GM10266 (cell line): Measurements from ENCODE around the gene ZNF26.
"Not testable (repeated sequence)": the region's sequence is repeated elsewhere in the genome, so short reads cannot be mapped to it uniquely, and the experiment has no call there.

Source experiments
- DNase-seq: peaks from one replicate; pipeline ENCODE4 v3.0.0; 2012; ENCODE audit errors: extremely low spot score
- TF ChIP-seq, protein P1 (sequence below): IDR thresholded peaks from 2 replicates; pipeline ENCODE4 v1.5.1; 2012; ENCODE audit warnings: mild to moderate bottlenecking, low read depth; ENCODE audit not compliant: control insufficient read depth, insufficient read depth; ENCODE audit errors: missing control alignments

Gene ZNF26

GRCh38 chr12:132956011-132956788 lies 30.0 kb upstream of the ZNF26 start, which contains the start of gene ZNF605:
Gene ZNF605 (minus strand): TSS chr12:132956306. CDS start chr12:132945635, 10,671 bp downstream.
- DNase-seq, result peak; percentile 95
- TF ChIP-seq, protein P1, sequence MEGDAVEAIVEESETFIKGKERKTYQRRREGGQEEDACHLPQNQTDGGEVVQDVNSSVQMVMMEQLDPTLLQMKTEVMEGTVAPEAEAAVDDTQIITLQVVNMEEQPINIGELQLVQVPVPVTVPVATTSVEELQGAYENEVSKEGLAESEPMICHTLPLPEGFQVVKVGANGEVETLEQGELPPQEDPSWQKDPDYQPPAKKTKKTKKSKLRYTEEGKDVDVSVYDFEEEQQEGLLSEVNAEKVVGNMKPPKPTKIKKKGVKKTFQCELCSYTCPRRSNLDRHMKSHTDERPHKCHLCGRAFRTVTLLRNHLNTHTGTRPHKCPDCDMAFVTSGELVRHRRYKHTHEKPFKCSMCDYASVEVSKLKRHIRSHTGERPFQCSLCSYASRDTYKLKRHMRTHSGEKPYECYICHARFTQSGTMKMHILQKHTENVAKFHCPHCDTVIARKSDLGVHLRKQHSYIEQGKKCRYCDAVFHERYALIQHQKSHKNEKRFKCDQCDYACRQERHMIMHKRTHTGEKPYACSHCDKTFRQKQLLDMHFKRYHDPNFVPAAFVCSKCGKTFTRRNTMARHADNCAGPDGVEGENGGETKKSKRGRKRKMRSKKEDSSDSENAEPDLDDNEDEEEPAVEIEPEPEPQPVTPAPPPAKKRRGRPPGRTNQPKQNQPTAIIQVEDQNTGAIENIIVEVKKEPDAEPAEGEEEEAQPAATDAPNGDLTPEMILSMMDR, result no peak

- not testable (repeated sequence) for DNase-seq
Observed at GRCh38 chr12:132961790-132962189, 24.4 kb upstream of the ZNF26 start.

GRCh38 chr12:132963947-132964346 lies 22.2 kb upstream of the ZNF26 start:
- not testable (repeated sequence) for DNase-seq

DNA sequence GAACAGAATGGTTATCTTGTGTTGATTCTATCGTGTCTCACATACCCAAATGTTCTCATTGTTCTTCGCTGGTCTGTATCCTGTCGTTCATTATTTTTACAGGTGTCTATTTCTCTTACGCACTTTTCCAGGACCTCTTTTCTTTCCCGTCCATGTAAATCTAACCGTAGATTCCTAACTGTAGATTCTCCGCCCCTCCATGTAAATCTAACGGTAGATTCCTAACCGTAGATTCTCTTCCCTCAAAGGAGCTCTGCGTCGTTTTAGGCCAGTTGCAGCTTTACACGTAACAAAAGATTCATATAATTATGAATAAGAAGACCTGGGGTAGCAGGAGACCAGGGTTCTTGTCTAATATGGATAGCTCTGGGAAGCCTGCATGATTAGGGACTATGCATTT lies 20.4 kb upstream of the ZNF26 start:
- TF ChIP-seq, protein P1, result no peak
- no peak for DNase-seq

DNA sequence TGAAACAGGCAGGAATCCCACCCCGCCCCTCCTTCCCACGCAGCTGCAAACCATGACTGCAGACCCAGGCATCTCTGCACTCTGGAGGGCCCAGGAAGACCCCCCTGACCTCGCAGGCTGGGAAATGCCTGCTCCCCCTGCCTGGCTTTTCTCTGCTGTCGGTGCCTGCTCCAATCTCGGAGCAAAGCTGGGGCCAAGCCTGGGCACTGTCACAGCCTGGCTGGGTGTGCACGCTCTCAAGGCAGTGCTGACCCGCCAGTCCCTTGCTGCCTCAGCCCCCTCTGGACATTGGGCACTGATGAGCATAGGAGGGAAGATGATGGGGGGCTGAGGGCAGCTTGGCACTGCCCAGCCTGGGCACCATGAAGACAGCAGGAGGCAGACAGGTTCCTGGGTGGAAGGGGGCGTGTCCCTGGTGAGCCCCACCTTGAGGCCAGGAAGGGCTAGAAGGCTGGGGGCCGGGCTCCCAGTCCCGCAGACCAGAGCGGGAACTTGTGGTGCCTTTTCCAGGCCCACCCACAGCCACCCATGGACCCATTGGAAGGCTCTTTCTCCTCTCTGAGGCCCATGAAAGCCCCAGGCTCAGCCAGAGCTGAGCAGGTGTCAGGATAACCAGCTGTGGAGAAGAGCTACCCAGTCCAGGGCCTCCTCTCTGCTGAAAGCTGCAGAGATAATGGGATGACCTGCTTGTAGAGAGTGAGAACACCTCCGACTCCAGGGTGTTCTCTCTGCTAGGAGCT lies 19.3 kb upstream of the ZNF26 start:
- DNase-seq, result no peak
- TF ChIP-seq, protein P1, result no peak

GRCh38 chr12:132967736-132968135 lies 18.4 kb upstream of the ZNF26 start:
- DNase-seq, result no peak
- TF ChIP-seq, protein P1, result no peak

DNA sequence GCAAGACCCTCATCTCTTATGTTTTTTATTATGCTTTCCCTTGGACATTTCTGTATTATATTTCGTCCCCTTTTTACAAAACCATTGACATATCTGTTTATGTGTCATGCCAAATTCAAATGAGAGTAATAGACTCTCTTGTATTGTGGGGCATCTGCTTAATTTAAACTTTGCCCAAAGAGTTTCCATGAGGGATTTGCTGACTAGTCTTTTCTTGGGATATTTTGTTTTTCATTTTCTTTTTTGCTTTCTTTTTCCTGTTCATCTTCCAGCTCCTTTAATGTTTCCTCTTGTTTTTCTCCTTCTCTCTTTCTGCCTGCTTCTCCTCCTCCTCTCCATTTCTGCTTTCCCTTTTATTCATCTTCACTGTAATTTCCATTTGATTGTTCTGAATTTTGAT lies 13.8 kb upstream of the ZNF26 start:
- DNase-seq, result no peak
- TF ChIP-seq, protein P1, result no peak

DNA sequence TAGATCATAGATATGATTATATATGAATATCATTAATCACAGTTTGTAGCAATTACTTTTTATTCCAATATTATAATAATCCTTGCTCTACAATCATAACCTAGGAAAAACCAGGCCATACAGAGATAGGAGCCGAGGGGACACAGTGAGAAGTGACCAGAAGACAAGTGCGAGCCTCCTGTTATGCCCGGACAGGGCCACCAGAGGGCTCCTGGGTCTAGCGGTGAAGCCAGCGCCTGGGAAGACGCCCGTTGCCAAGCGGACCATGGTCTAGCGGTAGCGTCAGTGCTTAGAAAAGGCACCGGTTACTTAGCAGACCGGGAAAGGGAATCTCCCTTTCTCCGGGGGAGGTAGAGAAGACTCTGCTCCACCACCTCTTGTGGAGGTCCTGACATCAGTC lies 9.3 kb upstream of the ZNF26 start:
- not testable (repeated sequence) for DNase-seq
- TF ChIP-seq, protein P1, result peak; percentile 4
